K562 (cell line): Measurements from ENCODE around the gene PDLIM4. TPM values are rescaled to one million over a fixed set of nuclear protein-coding genes. Genes with fewer than 3 reads are reported as not detected.
A peak's percentile ranks its signal among the peaks of the same experiment; 100 is the strongest.

Source experiments
- ATAC-seq: fragments of 200-7000 bp; cut with Tn5 transposase; 3 replicates; pipeline ENCODE4 v1.9.1; 2020; ENCODE audit warnings: moderate library complexity
- BruUV-seq: library from RNA; stranded (reverse); fragments of 400-500 nt; replicated peaks from 2 replicates; lab custom pipeline; 2021; lab: Mats Ljungman, UMichigan
- CTCF ChIA-PET: fragments of 300-600 bp; formaldehyde crosslinking; extraction: SDS; loops from one replicate; lab custom pipeline; 2021; ENCODE audit warnings: low intra/inter-chr PET ratio; lab: Yijun Ruan, JAX
- POLR2A ChIA-PET: fragments of 300-600, 350-650 bp; sonication (Branson Sonifier 250); formaldehyde crosslinking; extraction: SDS; loops from one replicate; lab custom pipeline; 2021; ENCODE audit warnings: antibody characterized with exemption, inconsistent platforms; lab: Yijun Ruan, JAX
- DNase-seq, 4 experiments: peaks; one replicate each; pipeline versions ENCODE4 v3.0.0 to v3.0.0-alpha.2; 2011 to 2018; ENCODE audit warnings: low spot score in 3 of 4, mixed read lengths in 3 of 4; ENCODE audit errors: extremely low read depth in 1 of 4
- FAIRE-seq: peaks from 2 replicates; lab custom pipeline; 2011; peaks lifted over from hg19 to GRCh38; lab: Jason Lieb, UNC
- H2AFZ ChIP-seq: 2 replicates; pipeline ENCODE4 v1.6.0; 2011; ENCODE audit warnings: low read depth, low read length, control low read depth, inconsistent platforms
- H3K27ac ChIP-seq: fragments of 200-600 bp; 3 replicates; pipeline ENCODE4 v1.8.0; 2011; ENCODE audit warnings: low read depth, mild to moderate bottlenecking, control low read depth, inconsistent platforms, low read length, moderate library complexity, mixed read lengths; ENCODE audit errors: extremely low read depth
- H3K27me3 ChIP-seq, 2 experiments: fragments of 300-600 bp in 1 of 2; 2 replicates in 1 of 2; 3 replicates in 1 of 2; pipeline versions ENCODE4 v1.6.0 to v1.8.0; 2011; ENCODE audit warnings: inconsistent platforms in 2 of 2, low read length in 2 of 2, mild to moderate bottlenecking in 1 of 2, mixed read lengths in 1 of 2, moderate library complexity in 1 of 2; ENCODE audit not compliant: control insufficient read depth in 2 of 2, insufficient read depth in 2 of 2
- H3K36me3 ChIP-seq: fragments of 300-600 bp; 3 replicates; pipeline ENCODE4 v1.8.0; 2011; ENCODE audit warnings: mild to moderate bottlenecking, low read length, inconsistent platforms; ENCODE audit not compliant: control insufficient read depth, insufficient read depth
- H3K4me1 ChIP-seq, 2 experiments: fragments of 200-600 bp in 1 of 2; replicated peaks in 1 of 2; 2 replicates in 1 of 2; 3 replicates in 1 of 2; pipeline versions ENCODE4 v1.5.1 to v1.8.0; 2011; ENCODE audit warnings: inconsistent platforms in 2 of 2, low read length in 2 of 2, mild to moderate bottlenecking in 1 of 2, mixed read lengths in 1 of 2, moderate library complexity in 1 of 2; ENCODE audit not compliant: control insufficient read depth in 2 of 2, insufficient read depth in 2 of 2
- H3K4me2 ChIP-seq: 2 replicates; pipeline ENCODE4 v1.6.1; 2011; ENCODE audit warnings: low read length, control low read depth, inconsistent platforms, mixed read lengths; ENCODE audit not compliant: insufficient read depth
- H3K4me3 ChIP-seq: fragments of 200-600 bp; sonication (generic), shearing (Covaris generic); 2 replicates; pipeline ENCODE4 v1.5.1; 2016; ENCODE audit warnings: control low read depth, inconsistent platforms
- H3K79me2 ChIP-seq: fragments of 200-600 bp; 3 replicates; pipeline ENCODE4 v1.8.0; 2011; ENCODE audit warnings: low read length, inconsistent platforms; ENCODE audit not compliant: control insufficient read depth, insufficient read depth
- H3K9ac ChIP-seq, 2 experiments: 2 replicates each; pipeline versions ENCODE4 v1.6.0 to v1.6.1; 2011; ENCODE audit warnings: low read depth in 2 of 2, low read length in 2 of 2, control low read depth in 1 of 2, inconsistent platforms in 1 of 2, mild to moderate bottlenecking in 1 of 2, mixed read lengths in 1 of 2; ENCODE audit not compliant: insufficient read depth in 1 of 2
- H3K9me1 ChIP-seq: one replicate; pipeline ENCODE4 v1.6.0; 2011; ENCODE audit warnings: inconsistent platforms, mild to moderate bottlenecking, low read length, moderate library complexity; ENCODE audit not compliant: control insufficient read depth, insufficient read depth
- H3K9me3 ChIP-seq: replicated peaks from 2 replicates; pipeline ENCODE4 v1.5.1; 2011; ENCODE audit warnings: low read depth, low read length, inconsistent platforms; ENCODE audit not compliant: control insufficient read depth, insufficient read depth
- H4K20me1 ChIP-seq: replicated peaks from 2 replicates; pipeline ENCODE4 v1.6.1; 2011; ENCODE audit warnings: low read length, inconsistent platforms, mixed read lengths; ENCODE audit not compliant: control insufficient read depth, insufficient read depth
- GATAD2A ChIP-seq: fragments of 450-650 bp; IDR thresholded peaks from 2 replicates; pipeline ENCODE4 v1.6.1; 2017
- ILF3 ChIP-seq: fragments of 450-650 bp; IDR thresholded peaks from 2 replicates; pipeline ENCODE4 v1.6.1; 2018; ENCODE audit warnings: antibody characterized with exemption, mild to moderate bottlenecking, moderate library complexity, borderline replicate concordance
- JUN ChIP-seq, 2 experiments: sonication (generic) in 1 of 2; formaldehyde crosslinking in 1 of 2; IDR thresholded peaks; 2 replicates each; pipeline versions ENCODE4 v1.6.1 to v1.8.0; 2012 to 2022; ENCODE audit warnings: borderline replicate concordance in 2 of 2, mild to moderate bottlenecking in 2 of 2, improper control_type of control experiment in 1 of 2, low read depth in 1 of 2, low read length in 1 of 2, missing genetic modification reagents in 1 of 2
- MAFG ChIP-seq: fragments of 450-650 bp; conservative IDR thresholded peaks from 2 replicates; pipeline ENCODE4 v1.6.1; 2016; ENCODE audit warnings: missing genetic modification characterization, missing compliant biosample characterization
- NR3C1 ChIP-seq: sonication (generic); formaldehyde crosslinking; IDR thresholded peaks from 2 replicates; pipeline ENCODE4 v1.8.1; 2022; ENCODE audit warnings: missing genetic modification reagents
- WGBS: fragments of 100-300 bp; shearing (Covaris generic); methylation state at CpG from one replicate; pipeline ENCODE4 v1.1.6; 2016; ENCODE audit warnings: low coverage, mixed read lengths; ENCODE audit not compliant: insufficient coverage; ENCODE audit errors: missing lambda C conversion rate; 5-methylcytosine and 5-hydroxymethylcytosine counted together
- in situ Hi-C: fragments of 300-500 bp; cut with MboI; formaldehyde crosslinking; loops from 4 replicates; pipeline ENCODE4 v1.15.0; 2018; ENCODE audit warnings: inconsistent platforms, mixed read lengths
- intact Hi-C: fragments of 100-400 bp; cut with micrococcal nuclease; formaldehyde crosslinking; loops from 2 replicates; pipeline ENCODE4 v1.14.2; 2022
- polyA plus RNA-seq, 8 experiments: library from polyadenylated mRNA; depleted of rRNA in 4 of 8; stranded (reverse) in 5 of 8; unstranded in 3 of 8; fragments of >200 nt; fragmentation: Nextera tagmentation in 2 of 8; fragmentation: Illumina TruSeq in 1 of 8; extraction: Ambion mirVana in 2 of 8; extraction: Trizol in 1 of 8; gene quantifications; 2 replicates each; pipeline versions ENCODE4 v1.2.1 to v1.2.3, GENCODE V29; 2011 to 2014; ENCODE audit warnings: inconsistent platforms in 1 of 8, missing spikeins in 1 of 8
- total RNA-seq, 7 experiments: library from RNA; depleted of rRNA in 6 of 7; stranded (reverse); fragments of >200 nt in 6 of 7; fragmentation: Illumina TruSeq in 2 of 7; extraction: Trizol in 2 of 7; gene quantifications; 2 replicates each; pipeline versions ENCODE4 v1.2.1 to v1.2.3, GENCODE V29; 2011 to 2021; ENCODE audit warnings: low replicate concordance in 1 of 7
- TF ChIP-seq, protein P1 (sequence below), 2 experiments: fragments of 150-350 bp in 1 of 2; IDR thresholded peaks; 2 replicates each; pipeline ENCODE4 v1.6.1; 2012 to 2016; ENCODE audit warnings: low read depth in 2 of 2, low read length in 2 of 2, mild to moderate bottlenecking in 1 of 2, moderate library complexity in 1 of 2
- TF ChIP-seq, protein P2 (sequence below), 2 experiments: IDR thresholded peaks; 2 replicates each; pipeline ENCODE4 v1.6.1; 2012; ENCODE audit warnings: improper control_type of control experiment in 2 of 2, low read depth in 2 of 2, low read length in 2 of 2, borderline replicate concordance in 1 of 2

Gene PDLIM4
- total and polyA plus RNA-seq, 9 of the 15 experiments (the other 6 are each of a cell fraction or from before 2014, with no cell fraction given) = 0.28 to 32.8 (median 13.1) TPM

DNA sequence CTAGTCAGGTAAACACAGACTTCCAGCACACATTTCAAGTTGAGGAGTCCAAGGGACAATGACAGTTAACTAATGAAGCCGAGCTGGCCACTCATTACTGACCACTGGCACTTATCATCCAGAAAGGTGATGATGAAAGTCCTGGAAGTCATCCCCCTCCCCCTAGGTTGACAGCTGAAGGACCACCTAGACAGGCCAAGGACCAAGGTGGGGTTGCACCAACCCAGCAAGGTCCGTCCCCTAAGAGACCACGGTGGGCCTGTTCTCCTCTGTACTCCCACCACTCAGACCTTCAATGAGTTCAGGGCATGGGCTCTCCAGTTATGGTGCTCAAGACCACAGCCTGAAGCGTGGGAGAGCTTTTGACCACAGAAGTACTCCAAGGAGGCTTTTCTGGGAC, 43.0 kb upstream of the PDLIM4 start:
- Histone ChIP-seq H3K4me1 (peaks cover 0 to 7% of the 10 kb centered on the region in 2 experiments; a peak in 1 of 5 replicates), H3K9me1 (no peaks in the 10 kb centered on the region), H3K79me2 (no peaks in the 10 kb centered on the region), H3K4me2 (no peak overlapping the region), H2AFZ (no peak overlapping the region), H3K9me3 (no peaks in the 10 kb centered on the region), H4K20me1 (no peaks in the 10 kb centered on the region; the same call in 1 of the 2 replicates), H3K27me3 (no peaks in the 10 kb centered on the region), H3K36me3 (peaks cover 29% of the 10 kb centered on the region; the same call in 2 of the 3 replicates), H3K4me3 (no peak overlapping the region), H3K9ac (peak overlapping the region in 1 of 2 experiments; percentile 20; a peak in 1 of 4 replicates), H3K27ac (no peak overlapping the region)
- WGBS = 50% methylated on average over 4 of the region's 4 CpGs
- no peak for TF ChIP-seq GATAD2A
- POLR2A ChIA-PET = interaction anchor here (0.6 to 2.7 kb wide), 5 partner anchors 9 to 674 kb away, joined by 3 to 10 read pairs (median 3); no protein-coding TSS in a partner anchor
- CTCF ChIA-PET = no interaction called here
- FAIRE-seq = no peak
- no peak for ATAC-seq
- no TSS peak for BruUV-seq
- in situ Hi-C loops = no loop called here
- DNase-seq = no peak
- intact Hi-C loops = no loop called here

DNA sequence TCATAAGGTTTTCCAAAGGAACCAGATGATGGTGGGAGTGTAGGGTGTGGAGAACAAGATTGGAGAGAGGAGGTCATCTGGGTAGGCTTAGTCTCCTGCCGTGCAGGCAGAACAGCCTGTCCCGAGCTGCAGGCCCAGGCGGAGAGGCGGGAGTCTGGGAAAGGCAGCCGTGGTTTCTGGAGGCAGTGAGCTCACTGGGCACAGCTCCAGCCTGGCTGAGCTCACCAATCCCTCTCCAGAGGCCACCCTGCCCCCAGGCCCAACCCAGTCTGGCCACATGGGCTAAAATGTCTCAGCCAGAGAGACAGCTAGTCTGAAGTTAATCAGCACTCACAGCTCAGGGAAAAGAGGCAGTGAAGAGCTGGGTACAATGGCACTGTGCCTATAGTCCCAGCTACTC, 42.2 kb upstream of the PDLIM4 start:
- WGBS = 54% methylated on average over 5 of the region's 5 CpGs
- TF ChIP-seq, protein P1, sequence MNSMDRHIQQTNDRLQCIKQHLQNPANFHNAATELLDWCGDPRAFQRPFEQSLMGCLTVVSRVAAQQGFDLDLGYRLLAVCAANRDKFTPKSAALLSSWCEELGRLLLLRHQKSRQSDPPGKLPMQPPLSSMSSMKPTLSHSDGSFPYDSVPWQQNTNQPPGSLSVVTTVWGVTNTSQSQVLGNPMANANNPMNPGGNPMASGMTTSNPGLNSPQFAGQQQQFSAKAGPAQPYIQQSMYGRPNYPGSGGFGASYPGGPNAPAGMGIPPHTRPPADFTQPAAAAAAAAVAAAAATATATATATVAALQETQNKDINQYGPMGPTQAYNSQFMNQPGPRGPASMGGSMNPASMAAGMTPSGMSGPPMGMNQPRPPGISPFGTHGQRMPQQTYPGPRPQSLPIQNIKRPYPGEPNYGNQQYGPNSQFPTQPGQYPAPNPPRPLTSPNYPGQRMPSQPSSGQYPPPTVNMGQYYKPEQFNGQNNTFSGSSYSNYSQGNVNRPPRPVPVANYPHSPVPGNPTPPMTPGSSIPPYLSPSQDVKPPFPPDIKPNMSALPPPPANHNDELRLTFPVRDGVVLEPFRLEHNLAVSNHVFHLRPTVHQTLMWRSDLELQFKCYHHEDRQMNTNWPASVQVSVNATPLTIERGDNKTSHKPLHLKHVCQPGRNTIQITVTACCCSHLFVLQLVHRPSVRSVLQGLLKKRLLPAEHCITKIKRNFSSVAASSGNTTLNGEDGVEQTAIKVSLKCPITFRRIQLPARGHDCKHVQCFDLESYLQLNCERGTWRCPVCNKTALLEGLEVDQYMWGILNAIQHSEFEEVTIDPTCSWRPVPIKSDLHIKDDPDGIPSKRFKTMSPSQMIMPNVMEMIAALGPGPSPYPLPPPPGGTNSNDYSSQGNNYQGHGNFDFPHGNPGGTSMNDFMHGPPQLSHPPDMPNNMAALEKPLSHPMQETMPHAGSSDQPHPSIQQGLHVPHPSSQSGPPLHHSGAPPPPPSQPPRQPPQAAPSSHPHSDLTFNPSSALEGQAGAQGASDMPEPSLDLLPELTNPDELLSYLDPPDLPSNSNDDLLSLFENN (IDR thresholded peaks at IDR 0.05; ENCODE audit: low read depth in 2 of 2, low read length in 2 of 2) = no peak
- TF ChIP-seq ILF3 = no peak
- TF ChIP-seq NR3C1 (CRISPR knock-in tag) = no peak
- no peak for TF ChIP-seq MAFG (tag)
- TF ChIP-seq, protein P2, sequence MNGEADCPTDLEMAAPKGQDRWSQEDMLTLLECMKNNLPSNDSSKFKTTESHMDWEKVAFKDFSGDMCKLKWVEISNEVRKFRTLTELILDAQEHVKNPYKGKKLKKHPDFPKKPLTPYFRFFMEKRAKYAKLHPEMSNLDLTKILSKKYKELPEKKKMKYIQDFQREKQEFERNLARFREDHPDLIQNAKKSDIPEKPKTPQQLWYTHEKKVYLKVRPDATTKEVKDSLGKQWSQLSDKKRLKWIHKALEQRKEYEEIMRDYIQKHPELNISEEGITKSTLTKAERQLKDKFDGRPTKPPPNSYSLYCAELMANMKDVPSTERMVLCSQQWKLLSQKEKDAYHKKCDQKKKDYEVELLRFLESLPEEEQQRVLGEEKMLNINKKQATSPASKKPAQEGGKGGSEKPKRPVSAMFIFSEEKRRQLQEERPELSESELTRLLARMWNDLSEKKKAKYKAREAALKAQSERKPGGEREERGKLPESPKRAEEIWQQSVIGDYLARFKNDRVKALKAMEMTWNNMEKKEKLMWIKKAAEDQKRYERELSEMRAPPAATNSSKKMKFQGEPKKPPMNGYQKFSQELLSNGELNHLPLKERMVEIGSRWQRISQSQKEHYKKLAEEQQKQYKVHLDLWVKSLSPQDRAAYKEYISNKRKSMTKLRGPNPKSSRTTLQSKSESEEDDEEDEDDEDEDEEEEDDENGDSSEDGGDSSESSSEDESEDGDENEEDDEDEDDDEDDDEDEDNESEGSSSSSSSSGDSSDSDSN (IDR thresholded peaks at IDR 0.05; ENCODE audit: borderline replicate concordance in 1 of 2, low read depth in 2 of 2, low read length in 2 of 2) = no peak
- no peak for TF ChIP-seq JUN (IDR thresholded peaks at IDR 0.05; ENCODE audit: borderline replicate concordance, low read depth, low read length)
- TF ChIP-seq JUN (CRISPR knock-in tag; IDR thresholded peaks at IDR 0.05; ENCODE audit: borderline replicate concordance) = no peak

More for the DNA sequence above, 42.2 kb upstream of the PDLIM4 start:
- H4K20me1 ChIP-seq = no peaks in the 10 kb centered on the region; the same call in 1 of the 2 replicates
- ATAC-seq (peak; percentile 19; the same call in 1 of the 3 replicates), DNase-seq (no peak), FAIRE-seq (no peak)
- CTCF ChIA-PET = no interaction called here
- no TSS peak for BruUV-seq
- intact Hi-C loops (no loop called here), in situ Hi-C loops (no loop called here)
- no peaks in the 10 kb centered on the region for H3K27me3 ChIP-seq
- no peak overlapping the region for H3K4me3 ChIP-seq
- no peaks in the 10 kb centered on the region for H3K9me3 ChIP-seq
- no peak overlapping the region for H3K27ac ChIP-seq
- no peak overlapping the region for H3K4me2 ChIP-seq
- H2AFZ ChIP-seq = no peak overlapping the region
- POLR2A ChIA-PET = interaction anchor here (0.5 to 2.7 kb wide), 7 partner anchors 8 to 565 kb away, joined by 3 to 10 read pairs (median 4); partner anchors contain the start of gene RAD50
- H3K4me1 ChIP-seq = peaks cover 0 to 7% of the 10 kb centered on the region in 2 experiments; a peak in 1 of 5 replicates
- H3K36me3 ChIP-seq = peaks cover 22% of the 10 kb centered on the region; the same call in 2 of the 3 replicates
- H3K9me1 ChIP-seq = no peaks in the 10 kb centered on the region
- H3K79me2 ChIP-seq = no peaks in the 10 kb centered on the region
- H3K9ac ChIP-seq = peak overlapping the region in 1 of 2 experiments; percentile 66; a peak in 1 of 4 replicates
